ENCODE results near the gene SYNDIG1. TPM values are rescaled to one million over a fixed set of nuclear protein-coding genes. Genes with fewer than 3 reads are reported as not detected.

Gene SYNDIG1
- total RNA-seq, 1 donor from 2014 or later: 5.6 TPM

- H3K27me3 Mint-ChIP-seq (ENCODE audit: low read depth): no peaks in the 10 kb centered on the region
- H3K27ac Mint-ChIP-seq (ENCODE audit: unreplicated experiment): no peak overlapping the region
Measured at GRCh38 chr20:24584538-24585356, 115.3 kb downstream of the SYNDIG1 start.

GRCh38 chr20:24585796-24586522, 116.5 kb downstream of the SYNDIG1 start:
- no peak for DNase-seq (ENCODE audit: low spot score)
- H3K4me1 Mint-ChIP-seq (ENCODE audit: low read depth): no peaks in the 10 kb centered on the region
- H3K36me3 Mint-ChIP-seq (ENCODE audit: low read depth): no peaks in the 10 kb centered on the region
- H3K27ac Mint-ChIP-seq (ENCODE audit: unreplicated experiment): no peak overlapping the region
- no peak for TF ChIP-seq CTCF (IDR thresholded peaks at IDR 0.05)
- H3K9me3 Mint-ChIP-seq (ENCODE audit: low read depth): no peaks in the 10 kb centered on the region
- H3K27me3 Mint-ChIP-seq (ENCODE audit: low read depth): no peaks in the 10 kb centered on the region
- no peak overlapping the region for H3K4me3 Mint-ChIP-seq (ENCODE audit: unreplicated experiment)

More at GRCh38 chr20:24584538-24585356, 115.3 kb downstream of the SYNDIG1 start:
- Mint-ChIP-seq H3K9me3 (ENCODE audit: low read depth) (no peaks in the 10 kb centered on the region), H3K36me3 (ENCODE audit: low read depth) (no peaks in the 10 kb centered on the region), H3K4me1 (ENCODE audit: low read depth) (no peaks in the 10 kb centered on the region), H3K4me3 (ENCODE audit: unreplicated experiment) (no peak overlapping the region)
- TF ChIP-seq CTCF (IDR thresholded peaks at IDR 0.05): no peak
- no peak for DNase-seq (ENCODE audit: low spot score)

GRCh38 chr20:24586523-24586840, 117.1 kb downstream of the SYNDIG1 start:
- Mint-ChIP-seq H3K9me3 (ENCODE audit: low read depth) (no peaks in the 10 kb centered on the region), H3K27me3 (ENCODE audit: low read depth) (no peaks in the 10 kb centered on the region), H3K4me3 (ENCODE audit: unreplicated experiment) (no peak overlapping the region), H3K4me1 (ENCODE audit: low read depth) (no peaks in the 10 kb centered on the region), H3K36me3 (ENCODE audit: low read depth) (no peaks in the 10 kb centered on the region), H3K27ac (ENCODE audit: unreplicated experiment) (no peak overlapping the region)
- no peak for TF ChIP-seq CTCF (IDR thresholded peaks at IDR 0.05)
- DNase-seq (ENCODE audit: low spot score): no peak

- TF ChIP-seq CTCF (IDR thresholded peaks at IDR 0.05): no peak
- no peaks in the 10 kb centered on the region for H3K27me3 Mint-ChIP-seq (ENCODE audit: low read depth)
- DNase-seq (ENCODE audit: low spot score): no peak
- H3K9me3 Mint-ChIP-seq (ENCODE audit: low read depth): no peaks in the 10 kb centered on the region
- H3K4me1 Mint-ChIP-seq (ENCODE audit: low read depth): no peaks in the 10 kb centered on the region
- no peak overlapping the region for H3K27ac Mint-ChIP-seq (ENCODE audit: unreplicated experiment)
- no peaks in the 10 kb centered on the region for H3K36me3 Mint-ChIP-seq (ENCODE audit: low read depth)
- no peak overlapping the region for H3K4me3 Mint-ChIP-seq (ENCODE audit: unreplicated experiment)
Measured at GRCh38 chr20:24587384-24588046, 118.1 kb downstream of the SYNDIG1 start.

GRCh38 chr20:24588047-24588635, 118.7 kb downstream of the SYNDIG1 start:
- Mint-ChIP-seq H3K27me3 (ENCODE audit: low read depth) (no peaks in the 10 kb centered on the region), H3K27ac (ENCODE audit: unreplicated experiment) (no peak overlapping the region)

More at GRCh38 chr20:24588047-24588635, 118.7 kb downstream of the SYNDIG1 start:
- no peaks in the 10 kb centered on the region for H3K9me3 Mint-ChIP-seq (ENCODE audit: low read depth)
- DNase-seq (ENCODE audit: low spot score): no peak
- TF ChIP-seq CTCF (IDR thresholded peaks at IDR 0.05): no peak
- no peaks in the 10 kb centered on the region for H3K36me3 Mint-ChIP-seq (ENCODE audit: low read depth)
- no peaks in the 10 kb centered on the region for H3K4me1 Mint-ChIP-seq (ENCODE audit: low read depth)
- H3K4me3 Mint-ChIP-seq (ENCODE audit: unreplicated experiment): no peak overlapping the region
